Psoas muscle (tissue), 8 donors: ENCODE results near the gene RAD51B. TPM values are rescaled to one million over a fixed set of nuclear protein-coding genes. Genes with fewer than 3 reads are reported as not detected.
A peak's percentile ranks its signal among the peaks of the same experiment; 100 is the strongest.

Source experiments
- ATAC-seq, 4 donors: fragments of 200-7000 bp; cut with Tn5 transposase; one replicate each; pipeline ENCODE4 v1.9.1; 2020; ENCODE audit warnings: moderate library complexity in 3 of 4, mild to moderate bottlenecking in 2 of 4
- DNase-seq, 2 donors: peaks; one replicate each; pipeline ENCODE4 v3.0.0-alpha.2; 2020
- H3K27ac ChIP-seq: fragments of 200-600 bp; one replicate; pipeline ENCODE4 v1.8.0; 2022
- H3K27me3 ChIP-seq, 3 donors: fragments of 200-600 bp in 1 of 3; one replicate each; pipeline versions ENCODE4 v1.6.1 to v1.8.0; 2013 to 2022; ENCODE audit warnings: low read length in 2 of 3, mild to moderate bottlenecking in 2 of 3, moderate library complexity in 1 of 3; ENCODE audit not compliant: insufficient read depth in 3 of 3
- H3K36me3 ChIP-seq, 2 donors: fragments of 200-600 bp in 1 of 2; one replicate each; pipeline versions ENCODE4 v1.6.1 to v1.8.0; 2013 to 2022; ENCODE audit warnings: low read depth in 1 of 2, mild to moderate bottlenecking in 1 of 2, moderate library complexity in 1 of 2; ENCODE audit not compliant: insufficient read depth in 1 of 2
- H3K4me1 ChIP-seq: fragments of 200-600 bp; one replicate; pipeline ENCODE4 v1.8.0; 2022
- H3K4me3 ChIP-seq: fragments of 200-600 bp; one replicate; pipeline ENCODE4 v1.8.0; 2022; ENCODE audit warnings: mild to moderate bottlenecking
- H3K9me3 ChIP-seq: fragments of 200-600 bp; one replicate; pipeline ENCODE4 v1.8.0; 2022
- CTCF ChIP-seq: fragments of 200-600 bp; IDR thresholded peaks from one replicate; pipeline ENCODE4 v1.8.0; 2022; ENCODE audit warnings: antibody characterized with exemption
- WGBS, 3 donors: extraction: QIAGEN DNeasy Blood & Tissue Kit; methylation state at CpG; one replicate each; pipeline versions ENCODE4 v1.1.6 to v1.1.7; 2013; 5-methylcytosine and 5-hydroxymethylcytosine counted together
- intact Hi-C, 2 donors: fragments of 100-400 bp; cut with DNase I; formaldehyde crosslinking; loops; one replicate each; pipeline versions ENCODE4 v1.11.0 to v1.14.2; 2022
- polyA plus RNA-seq, 3 donors: library from polyadenylated mRNA; stranded (reverse); fragments of 200-250 nt; gene quantifications; one replicate each; pipeline ENCODE4 v1.2.3, GENCODE V29; 2013
- total RNA-seq, 4 donors: library from RNA; stranded (reverse); fragmentation: NEBNext Ultra II Directional in 2 of 4; extraction: Animal tissue kit (Norgen Biotek cat#: 25700) in 2 of 4; gene quantifications; one replicate each; pipeline versions ENCODE4 v1.2.1 to v1.2.4, GENCODE V29; 2021 to 2023
- donor health status: healthy with polysubstance abuse.
- donor health status: DM: no; HTN: no; CAD: no; lungs with moderate emphysema.
- donor health status: Bipolar disorder and iron deficiency.
- donor health status: healthy.
- donor health status: DM: yes; HTN: yes; CAD: no.
- donor health status: DM: no; HTN: no; CAD: no.
- donor health status: DM: no; HTN: no; CAD: no.
- donor health status: DM: yes; HTN: yes; CAD: no.

The RAD51B gene
- total and polyA plus RNA-seq, 7 donors = 0.60 to 7.2 (median 2.2) TPM

GRCh38 chr14:68439676-68440075 is 620.1 kb downstream of the RAD51B start:
- WGBS, 3 donors = 54 to 61% (median 54%) methylated on average over 2 of the region's 2 CpGs
- no peak for ATAC-seq
- intact Hi-C loops = no loop called here
- Histone ChIP-seq H3K27me3 (no peaks in the 10 kb centered on the region), H3K4me1 (peaks cover 17% of the 10 kb centered on the region), H3K4me3 (no peak overlapping the region), H3K27ac (no peak overlapping the region), H3K9me3 (no peaks in the 10 kb centered on the region), H3K36me3 (no peaks in the 10 kb centered on the region)
- no peak for DNase-seq
- no peak for TF ChIP-seq CTCF

GRCh38 chr14:68440820-68441219 is 621.2 kb downstream of the RAD51B start:
- DNase-seq (no peak), ATAC-seq (no peak)
- no peaks in the 10 kb centered on the region for H3K9me3 ChIP-seq
- H3K27ac ChIP-seq = no peak overlapping the region
- no peak for TF ChIP-seq CTCF
- no peaks in the 10 kb centered on the region for H3K27me3 ChIP-seq
- peaks cover 25% of the 10 kb centered on the region for H3K4me1 ChIP-seq
- intact Hi-C loops = no loop called here
- no peaks in the 10 kb centered on the region for H3K36me3 ChIP-seq
- H3K4me3 ChIP-seq = no peak overlapping the region

- TF ChIP-seq CTCF = no peak
- intact Hi-C loops = no loop called here
- DNase-seq (no peak), ATAC-seq (no peak)
- H3K27me3 ChIP-seq = no peaks in the 10 kb centered on the region
- no peak overlapping the region for H3K27ac ChIP-seq
- H3K4me1 ChIP-seq = peaks cover 25% of the 10 kb centered on the region
- no peak overlapping the region for H3K4me3 ChIP-seq
- H3K9me3 ChIP-seq = no peaks in the 10 kb centered on the region
- no peaks in the 10 kb centered on the region for H3K36me3 ChIP-seq
- 66 to 75% (median 72%) methylated on average over 3 of the region's 3 CpGs for WGBS, 3 donors
Measured at GRCh38 chr14:68441542-68441941, 622.0 kb downstream of the RAD51B start.

GRCh38 chr14:68442828-68443629 is 623.5 kb downstream of the RAD51B start:
- no peaks in the 10 kb centered on the region for H3K27me3 ChIP-seq
- H3K4me1 ChIP-seq = peaks cover 25% of the 10 kb centered on the region
- H3K4me3 ChIP-seq = no peak overlapping the region
- H3K27ac ChIP-seq = no peak overlapping the region
- DNase-seq (no peak), ATAC-seq (peak in 3 of 4 donors; percentile 38 to 53 (median 51))
- no peaks in the 10 kb centered on the region for H3K36me3 ChIP-seq
- 49 to 58% (median 50%) methylated on average over 9 of the region's 9 CpGs for whole genome bisulfite sequencing, 3 donors
- no peaks in the 10 kb centered on the region for H3K9me3 ChIP-seq
- no peak for TF ChIP-seq CTCF
- intact Hi-C loops = no loop called here
